OCI-LY7 (cell line): Measurements from ENCODE around the gene C9orf153. TPM values are rescaled to one million over a fixed set of nuclear protein-coding genes. Genes with fewer than 3 reads are reported as not detected.

Experiments
- BruUV-seq: library from RNA; stranded (reverse); fragments of 400-500 nt; replicated peaks from 2 replicates; lab custom pipeline; 2021; lab: Mats Ljungman, UMichigan
- CTCF ChIA-PET: fragments of 300-600 bp; sonication (Branson Sonifier 250); formaldehyde crosslinking; loops from one replicate; lab custom pipeline; 2022; ENCODE audit warnings: antibody characterized with exemption; ENCODE audit not compliant: unreplicated experiment; lab: Charles Lee
- POLR2A ChIA-PET: fragments of 300-600 bp; sonication (Branson Sonifier 250); formaldehyde crosslinking; loops from one replicate; lab custom pipeline; 2022; ENCODE audit warnings: antibody characterized with exemption; lab: Charles Lee
- DNase-seq: peaks from one replicate; pipeline ENCODE4 v3.0.0-alpha.2; 2015; ENCODE audit warnings: low spot score
- H2AFZ ChIP-seq: fragments of 200-600 bp; sonication (generic), shearing (Covaris generic); 2 replicates; pipeline ENCODE4 v1.6.1; 2014; ENCODE audit warnings: mild to moderate bottlenecking, antibody characterized with exemption, low read length, moderate library complexity
- H3K27ac ChIP-seq: fragments of 200-600 bp; sonication (generic); 2 replicates; pipeline ENCODE4 v1.5.1; 2014; ENCODE audit warnings: mixed run types, low read depth, mild to moderate bottlenecking, moderate library complexity, low read length, inconsistent platforms; ENCODE audit not compliant: poor library complexity, severe bottlenecking
- H3K36me3 ChIP-seq: fragments of 200-600 bp; sonication (generic); 2 replicates; pipeline ENCODE4 v1.6.1; 2014; ENCODE audit warnings: mild to moderate bottlenecking, antibody characterized with exemption, low read length, moderate library complexity, mixed read lengths; ENCODE audit not compliant: insufficient read depth
- H3K4me1 ChIP-seq: fragments of 200-600 bp; sonication (generic); 2 replicates; pipeline ENCODE4 v1.5.1; 2014; ENCODE audit warnings: mild to moderate bottlenecking, low read length; ENCODE audit not compliant: insufficient read depth, poor library complexity, severe bottlenecking
- H3K4me2 ChIP-seq: fragments of 200-600 bp; sonication (generic); 2 replicates; pipeline ENCODE4 v1.6.1; 2014; ENCODE audit warnings: mild to moderate bottlenecking, low read length
- H3K4me3 ChIP-seq: fragments of 200-600 bp; sonication (generic); 2 replicates; pipeline ENCODE4 v1.5.1; 2014; ENCODE audit warnings: mild to moderate bottlenecking, low read depth, low read length; ENCODE audit not compliant: poor library complexity, severe bottlenecking
- H3K79me2 ChIP-seq: fragments of 200-600 bp; sonication (generic); 2 replicates; pipeline ENCODE4 v1.6.1; 2016; ENCODE audit warnings: low read depth, mild to moderate bottlenecking, low read length, moderate library complexity, mixed read lengths; ENCODE audit not compliant: insufficient read depth
- H3K9me2 ChIP-seq: fragments of 200-600 bp; sonication (generic); 2 replicates; pipeline ENCODE4 v1.6.1; 2016; ENCODE audit warnings: mild to moderate bottlenecking, low read length, mixed read lengths; ENCODE audit not compliant: insufficient read depth
- H3K9me3 ChIP-seq: fragments of 200-600 bp; sonication (generic); 2 replicates; pipeline ENCODE4 v1.6.1; 2014; ENCODE audit warnings: mild to moderate bottlenecking, mixed run types, low read length, mixed read lengths
- H4K20me1 ChIP-seq: fragments of 200-600 bp; sonication (generic); 2 replicates; pipeline ENCODE4 v1.6.1; 2014; ENCODE audit warnings: mild to moderate bottlenecking, antibody characterized with exemption, low read length, moderate library complexity, mixed read lengths; ENCODE audit not compliant: insufficient read depth
- CTCF ChIP-seq: fragments of 200-600 bp; sonication (generic); conservative IDR thresholded peaks from 2 replicates; pipeline ENCODE4 v1.5.1; 2014; ENCODE audit warnings: mild to moderate bottlenecking, antibody characterized with exemption, low read length, moderate library complexity, mixed read lengths
- EZH2phosphoT487 ChIP-seq: fragments of 200-600 bp; sonication (generic); IDR thresholded peaks from 2 replicates; pipeline ENCODE4 v1.6.1; 2018; ENCODE audit warnings: low read depth, borderline replicate concordance, mild to moderate bottlenecking, mixed run types, antibody characterized with exemption, low read length, moderate library complexity, mixed read lengths
- intact Hi-C: fragments of 100-400 bp; cut with micrococcal nuclease; formaldehyde crosslinking; loops from one replicate; pipeline ENCODE4 v1.10.0; 2022; ENCODE audit not compliant: unreplicated experiment
- total RNA-seq, 2 experiments: library from RNA; depleted of rRNA in 1 of 2; stranded (reverse); fragments of >200 nt in 1 of 2; shearing (Covaris generic) in 1 of 2; gene quantifications; 2 replicates each; pipeline ENCODE4 v1.2.3, GENCODE V29; 2014 to 2022

The C9orf153 gene
- total RNA-seq, 2 experiments from 2014 or later, result 0.16 to 0.27 TPM

GRCh38 chr9:86183229-86184137 is 76.0 kb downstream of the C9orf153 start:
- H2AFZ ChIP-seq, result no peak overlapping the region
- no peak for TF ChIP-seq CTCF
- no peak for TF ChIP-seq EZH2phosphoT487

GRCh38 chr9:86181379-86182315 is 77.8 kb downstream of the C9orf153 start:
- Histone ChIP-seq H2AFZ (no peak overlapping the region), H3K4me2 (no peak overlapping the region), H3K9me2 (no peaks in the 10 kb centered on the region), H3K4me1 (no peaks in the 10 kb centered on the region), H3K79me2 (no peaks in the 10 kb centered on the region), H3K27ac (no peak overlapping the region), H3K36me3 (no peaks in the 10 kb centered on the region), H4K20me1 (no peaks in the 10 kb centered on the region), H3K9me3 (no peaks in the 10 kb centered on the region), H3K4me3 (no peak overlapping the region)
- ChIA-PET POLR2A (no interaction called here), CTCF (no interaction called here)
- BruUV-seq, result no TSS peak
- intact Hi-C loops, result no loop called here
- no peak for DNase-seq
- TF ChIP-seq EZH2phosphoT487 (no peak), CTCF (no peak)

More at GRCh38 chr9:86183229-86184137, 76.0 kb downstream of the C9orf153 start:
- Histone ChIP-seq H3K4me2 (no peak overlapping the region), H3K4me3 (no peak overlapping the region), H3K27ac (no peak overlapping the region), H3K4me1 (no peaks in the 10 kb centered on the region), H3K79me2 (no peaks in the 10 kb centered on the region), H3K9me2 (no peaks in the 10 kb centered on the region), H4K20me1 (no peaks in the 10 kb centered on the region), H3K9me3 (no peaks in the 10 kb centered on the region), H3K36me3 (no peaks in the 10 kb centered on the region)
- DNase-seq, result no peak
- POLR2A ChIA-PET, result interaction anchor here (0.5 kb wide), 1 partner anchor 19 kb away, joined by 3 read pairs; no protein-coding TSS in a partner anchor
- intact Hi-C loops, result no loop called here
- CTCF ChIA-PET, result no interaction called here
- BruUV-seq, result no TSS peak
